ENCODE results near the gene AKAP13. TPM values are rescaled to one million over a fixed set of nuclear protein-coding genes. Genes with fewer than 3 reads are reported as not detected.

Gene AKAP13
- total and polyA plus RNA-seq, 2 donors = 84.2 to 206 TPM

GRCh38 chr15:85383470-85384148 is 3.2 kb downstream of the AKAP13 start:
- Histone ChIP-seq H3K36me3 (ENCODE audit: insufficient read depth) (no peaks in the 10 kb centered on the region), H3K4me1 (ENCODE audit: insufficient read depth) (no peaks in the 10 kb centered on the region), H3K27ac (ENCODE audit: low read depth) (no peak overlapping the region), H3K4me3 (ENCODE audit: low read depth, low read length) (no peak overlapping the region)
- DNase-seq (ENCODE audit: extremely low spot score) = no peak
- WGBS = 68% methylated on average over 2 of the region's 2 CpGs

DNA sequence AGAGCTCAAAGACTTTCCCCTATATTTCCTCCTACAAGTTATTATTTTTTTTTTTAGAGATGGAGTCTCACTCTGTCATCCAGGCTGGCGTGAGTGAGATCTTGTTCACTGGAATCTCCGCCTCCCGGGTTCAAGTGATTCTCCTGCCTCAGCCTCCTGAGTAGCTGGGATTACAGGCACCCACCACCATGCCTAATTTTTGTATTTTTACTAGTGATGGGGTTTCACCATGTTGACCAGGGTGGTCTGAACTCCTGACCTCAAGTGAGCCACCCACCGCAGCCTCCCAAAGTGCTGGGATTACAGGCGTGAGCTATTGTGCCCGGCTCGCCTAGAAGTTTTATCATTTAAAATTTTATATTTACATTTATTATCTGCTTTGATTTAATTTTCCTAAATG is 5.9 kb downstream of the AKAP13 start:
- H3K27ac ChIP-seq (ENCODE audit: low read depth) = no peak overlapping the region
- 83% methylated on average over 7 of the region's 7 CpGs for WGBS
- DNase-seq (ENCODE audit: extremely low spot score) = no peak
- peaks cover 2% of the 10 kb centered on the region for H3K4me1 ChIP-seq (ENCODE audit: insufficient read depth)
- H3K4me3 ChIP-seq (ENCODE audit: low read depth, low read length) = no peak overlapping the region
- H3K36me3 ChIP-seq (ENCODE audit: insufficient read depth) = no peaks in the 10 kb centered on the region

DNA sequence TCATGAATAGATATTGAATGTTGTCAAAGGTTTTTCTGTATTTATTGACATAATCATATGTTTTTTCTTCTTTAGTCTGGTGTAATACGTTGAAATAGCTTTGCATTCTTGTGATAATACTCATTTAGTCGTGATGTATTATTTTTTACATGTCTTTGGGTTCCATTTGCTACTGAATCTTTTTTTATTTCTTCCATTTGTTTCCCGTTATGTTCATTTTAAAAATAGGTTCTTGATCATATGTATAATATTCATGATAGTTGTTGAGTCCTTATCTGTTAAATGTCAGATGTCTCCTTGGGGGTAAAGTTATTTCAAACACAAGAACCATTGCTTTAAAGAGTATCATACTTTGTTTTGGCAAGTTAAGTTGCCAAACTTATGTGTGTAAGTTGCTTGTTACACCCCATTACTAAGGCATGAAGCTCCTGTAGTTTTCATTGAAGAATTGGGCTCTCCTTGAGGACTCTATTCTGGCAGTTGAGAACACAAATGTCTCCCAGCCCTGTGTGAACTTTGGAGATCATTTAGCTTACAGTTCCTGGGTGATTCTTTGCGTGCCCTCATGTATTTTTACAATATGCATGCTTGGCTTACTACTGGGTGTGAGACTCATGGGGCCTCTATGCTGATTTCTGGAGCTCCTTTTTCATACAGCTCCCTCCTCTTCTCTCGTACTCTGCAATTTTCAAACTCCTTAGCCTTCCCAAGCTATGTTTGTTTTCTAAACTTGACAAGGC is 8.3 kb downstream of the AKAP13 start:
- no peak overlapping the region for H3K27ac ChIP-seq (ENCODE audit: low read depth)
- DNase-seq (ENCODE audit: extremely low spot score) = no peak
- WGBS = 73% methylated on average over 5 of the region's 5 CpGs
- H3K4me3 ChIP-seq (ENCODE audit: low read depth, low read length) = no peak overlapping the region
- peaks cover 2% of the 10 kb centered on the region for H3K4me1 ChIP-seq (ENCODE audit: insufficient read depth)
- H3K36me3 ChIP-seq (ENCODE audit: insufficient read depth) = no peaks in the 10 kb centered on the region

DNA sequence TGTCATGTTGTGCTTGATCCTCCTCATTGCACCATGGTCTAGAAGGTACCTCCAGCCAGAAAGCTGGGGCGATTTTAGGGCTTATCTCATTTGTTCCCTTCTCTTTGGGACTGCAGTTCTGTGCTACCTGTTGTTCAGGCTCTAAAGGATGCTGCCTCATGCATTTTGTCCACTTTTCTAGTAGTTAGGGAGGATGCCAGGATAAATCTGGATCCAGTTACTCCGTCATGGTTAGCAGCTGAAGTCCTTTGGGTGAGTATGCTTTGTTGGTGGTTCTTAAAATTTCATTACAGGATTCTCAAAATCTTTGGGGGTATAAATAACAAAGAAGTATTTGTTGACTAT is 8.9 kb downstream of the AKAP13 start:
- peaks cover 2% of the 10 kb centered on the region for H3K4me1 ChIP-seq (ENCODE audit: insufficient read depth)
- H3K36me3 ChIP-seq (ENCODE audit: insufficient read depth) = no peaks in the 10 kb centered on the region
- WGBS = 78% methylated on average over 2 of the region's 2 CpGs
- no peak overlapping the region for H3K27ac ChIP-seq (ENCODE audit: low read depth)
- H3K4me3 ChIP-seq (ENCODE audit: low read depth, low read length) = no peak overlapping the region
- no peak for DNase-seq (ENCODE audit: extremely low spot score)

DNA sequence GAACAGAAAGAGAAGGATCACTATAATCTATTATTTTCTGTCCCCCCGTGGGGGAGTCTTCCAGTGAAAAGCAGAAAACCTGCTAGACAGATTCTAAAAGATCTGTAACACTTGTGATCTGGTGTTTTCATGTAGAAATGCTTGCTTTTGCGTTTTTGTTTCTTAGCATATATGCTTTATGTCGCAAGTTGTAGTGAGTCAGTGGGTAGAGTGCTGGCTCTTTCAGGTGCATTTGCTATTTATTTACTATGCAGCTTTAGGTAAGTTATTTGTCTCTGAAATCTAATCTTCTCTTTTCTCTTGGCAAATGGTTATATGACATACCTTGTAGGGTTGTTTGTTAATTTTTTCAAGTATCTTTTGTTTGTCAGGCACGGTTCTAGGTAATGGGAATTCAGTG is 9.4 kb downstream of the AKAP13 start:
- WGBS = 91% methylated on average over 4 of the region's 4 CpGs
- DNase-seq (ENCODE audit: extremely low spot score) = no peak
- Histone ChIP-seq H3K27ac (ENCODE audit: low read depth) (no peak overlapping the region), H3K36me3 (ENCODE audit: insufficient read depth) (no peaks in the 10 kb centered on the region), H3K4me1 (ENCODE audit: insufficient read depth) (peaks cover 3% of the 10 kb centered on the region), H3K4me3 (ENCODE audit: low read depth, low read length) (no peak overlapping the region)

DNA sequence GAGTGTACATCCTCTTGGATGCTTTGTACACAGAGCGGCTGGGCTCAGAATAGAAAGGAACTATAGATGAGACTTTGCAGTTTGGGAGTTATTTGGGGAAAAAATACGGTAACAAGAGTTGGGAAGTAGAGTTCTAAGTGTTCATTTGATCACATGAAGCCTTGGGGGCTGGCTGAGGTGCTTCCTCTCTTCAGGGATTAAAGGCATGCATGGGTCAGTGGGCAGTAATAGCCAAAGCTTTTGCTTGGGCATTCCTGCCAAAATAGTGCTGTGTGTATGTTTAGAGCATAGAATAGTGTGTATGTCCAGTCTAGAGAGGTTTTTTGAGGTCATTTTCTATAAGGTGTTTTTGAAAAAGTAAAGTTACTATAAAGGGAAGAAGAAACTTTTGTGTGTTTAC is 12.8 kb downstream of the AKAP13 start:
- DNase-seq (ENCODE audit: extremely low spot score) = no peak
- H3K36me3 ChIP-seq (ENCODE audit: insufficient read depth) = no peaks in the 10 kb centered on the region
- H3K27ac ChIP-seq (ENCODE audit: low read depth) = no peak overlapping the region
- H3K4me3 ChIP-seq (ENCODE audit: low read depth, low read length) = no peak overlapping the region
- H3K4me1 ChIP-seq (ENCODE audit: insufficient read depth) = peaks cover 3% of the 10 kb centered on the region
- 92% methylated on average over 2 of the region's 2 CpGs for WGBS

DNA sequence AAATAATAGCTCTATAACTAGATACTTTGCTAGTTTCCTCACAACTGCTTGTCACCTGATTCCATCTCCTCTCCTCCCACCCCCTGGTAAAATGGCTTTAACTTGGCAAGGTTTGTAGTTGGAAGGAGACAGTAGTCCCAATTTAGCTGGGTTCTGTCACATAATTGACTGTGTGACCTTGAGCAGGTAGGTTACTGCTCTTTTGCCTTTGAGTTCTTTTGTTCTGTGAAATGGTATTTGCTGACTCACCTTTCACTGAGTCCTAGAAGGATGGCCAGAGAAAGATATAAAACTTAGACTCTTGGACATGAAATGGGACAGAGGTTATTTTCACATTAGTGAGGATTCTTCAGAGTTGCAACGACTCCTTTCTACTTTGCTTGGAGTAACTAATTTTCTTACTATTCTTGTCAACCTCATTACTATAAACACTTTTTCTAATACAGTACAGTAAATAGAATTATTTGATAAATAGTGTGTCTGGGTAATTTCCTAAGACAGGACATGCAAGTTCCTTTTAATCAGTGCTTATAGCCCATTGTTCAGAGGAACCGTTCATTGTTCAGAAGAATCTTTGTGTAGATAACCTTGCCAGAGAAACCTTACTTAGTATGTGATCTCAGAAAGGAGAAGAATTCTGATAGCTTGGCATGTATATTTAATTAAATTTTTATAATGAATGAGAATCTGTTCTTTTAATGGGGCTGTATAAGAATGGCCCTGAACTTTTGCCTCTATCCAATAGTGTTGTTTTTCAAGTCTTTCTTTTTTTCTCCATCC is 14.3 kb downstream of the AKAP13 start:
- DNase-seq (ENCODE audit: extremely low spot score) = no peak
- H3K36me3 ChIP-seq (ENCODE audit: insufficient read depth) = no peaks in the 10 kb centered on the region
- H3K4me3 ChIP-seq (ENCODE audit: low read depth, low read length) = no peak overlapping the region
- H3K4me1 ChIP-seq (ENCODE audit: insufficient read depth) = peaks cover 1% of the 10 kb centered on the region
- H3K27ac ChIP-seq (ENCODE audit: low read depth) = no peak overlapping the region
- WGBS = 46% methylated on average over 2 of the region's 2 CpGs

GRCh38 chr15:85396554-85396953 is 16.2 kb downstream of the AKAP13 start:
- H3K36me3 ChIP-seq (ENCODE audit: insufficient read depth) = no peaks in the 10 kb centered on the region
- H3K4me1 ChIP-seq (ENCODE audit: insufficient read depth) = peaks cover 1% of the 10 kb centered on the region
- H3K27ac ChIP-seq (ENCODE audit: low read depth) = no peak overlapping the region
- H3K4me3 ChIP-seq (ENCODE audit: low read depth, low read length) = no peak overlapping the region
- 48% methylated on average over 3 of the region's 3 CpGs for WGBS
- DNase-seq (ENCODE audit: extremely low spot score) = no peak

DNA sequence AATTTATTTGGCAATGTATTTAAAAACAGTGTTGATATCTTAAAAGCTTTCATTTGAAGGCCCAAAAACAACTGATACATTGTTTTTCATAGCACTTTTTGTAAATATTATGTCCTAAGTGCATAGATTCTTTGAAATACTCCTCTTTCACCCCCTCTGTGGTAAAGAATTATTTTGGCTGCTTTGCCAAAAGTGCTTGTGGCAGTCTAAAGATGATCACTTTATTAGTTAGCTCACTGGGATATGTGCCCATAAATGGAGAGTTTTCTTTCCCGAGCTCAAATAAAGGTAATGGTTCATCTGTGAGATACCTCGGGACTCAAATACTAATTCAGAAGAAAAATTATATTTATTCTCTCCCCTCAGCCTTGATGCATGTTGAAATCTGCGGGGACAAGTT is 16.7 kb downstream of the AKAP13 start:
- Histone ChIP-seq H3K36me3 (ENCODE audit: insufficient read depth) (no peaks in the 10 kb centered on the region), H3K4me1 (ENCODE audit: insufficient read depth) (peaks cover 1% of the 10 kb centered on the region), H3K27ac (ENCODE audit: low read depth) (peak overlapping the region; percentile 10), H3K4me3 (ENCODE audit: low read depth, low read length) (no peak overlapping the region)
- 46% methylated on average over 3 of the region's 3 CpGs for WGBS
- no peak for DNase-seq (ENCODE audit: extremely low spot score)

DNA sequence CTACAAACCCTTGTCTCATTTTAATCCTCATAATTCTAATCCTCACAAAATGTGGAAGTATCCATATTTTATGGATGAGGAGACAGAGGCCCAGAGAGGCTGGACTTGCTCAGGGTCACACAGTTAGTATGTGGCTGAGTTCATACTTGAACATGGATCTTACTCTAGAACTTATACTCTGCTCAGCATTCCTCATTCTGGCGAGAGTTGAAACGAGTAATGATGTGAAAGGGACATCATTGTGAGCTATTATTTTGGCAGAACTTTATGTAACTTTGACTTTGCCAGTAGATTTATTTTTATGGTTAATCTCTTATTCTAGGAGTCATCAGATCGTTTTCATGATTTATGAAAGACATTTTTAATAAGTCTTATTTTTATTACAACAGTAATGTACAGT is 17.5 kb downstream of the AKAP13 start:
- 34% methylated on average over 3 of the region's 3 CpGs for WGBS
- Histone ChIP-seq H3K27ac (ENCODE audit: low read depth) (no peak overlapping the region), H3K36me3 (ENCODE audit: insufficient read depth) (no peaks in the 10 kb centered on the region), H3K4me3 (ENCODE audit: low read depth, low read length) (no peak overlapping the region), H3K4me1 (ENCODE audit: insufficient read depth) (peaks cover 1% of the 10 kb centered on the region)
- DNase-seq (ENCODE audit: extremely low spot score) = no peak

GRCh38 chr15:85398822-85399221 is 18.4 kb downstream of the AKAP13 start:
- H3K4me1 ChIP-seq (ENCODE audit: insufficient read depth) = peaks cover 1% of the 10 kb centered on the region
- no peak overlapping the region for H3K4me3 ChIP-seq (ENCODE audit: low read depth, low read length)
- DNase-seq (ENCODE audit: extremely low spot score) = no peak
- H3K27ac ChIP-seq (ENCODE audit: low read depth) = no peak overlapping the region
- 90% methylated on average over 2 of the region's 2 CpGs for WGBS
- no peaks in the 10 kb centered on the region for H3K36me3 ChIP-seq (ENCODE audit: insufficient read depth)

DNA sequence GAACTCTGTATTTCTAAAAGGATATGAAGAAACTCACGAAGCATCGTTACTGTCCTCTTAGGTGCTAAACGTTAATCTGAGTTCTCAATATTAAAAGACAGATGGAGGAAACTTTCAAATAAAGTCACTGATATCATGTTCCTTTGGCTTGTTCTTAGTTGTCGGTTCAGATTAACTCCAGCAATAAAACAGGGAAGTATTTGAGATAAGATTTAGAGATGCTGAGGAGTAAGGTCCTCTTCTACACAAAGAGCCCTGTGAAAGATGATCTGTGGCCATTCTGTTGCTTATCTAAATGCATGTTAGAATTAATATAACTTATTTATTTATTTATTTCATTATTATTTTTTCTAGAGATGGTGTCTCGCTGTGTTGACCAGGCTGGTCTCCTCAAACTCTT is 19.2 kb downstream of the AKAP13 start:
- DNase-seq (ENCODE audit: extremely low spot score) = no peak
- Histone ChIP-seq H3K27ac (ENCODE audit: low read depth) (no peak overlapping the region), H3K4me3 (ENCODE audit: low read depth, low read length) (no peak overlapping the region), H3K4me1 (ENCODE audit: insufficient read depth) (no peaks in the 10 kb centered on the region), H3K36me3 (ENCODE audit: insufficient read depth) (no peaks in the 10 kb centered on the region)
- 67% methylated on average over 5 of the region's 5 CpGs for WGBS

GRCh38 chr15:85400606-85401005 is 20.2 kb downstream of the AKAP13 start:
- WGBS = 97% methylated on average over 3 of the region's 3 CpGs
- H3K4me1 ChIP-seq (ENCODE audit: insufficient read depth) = no peaks in the 10 kb centered on the region
- DNase-seq (ENCODE audit: extremely low spot score) = no peak
- H3K4me3 ChIP-seq (ENCODE audit: low read depth, low read length) = no peak overlapping the region
- H3K27ac ChIP-seq (ENCODE audit: low read depth) = no peak overlapping the region
- no peaks in the 10 kb centered on the region for H3K36me3 ChIP-seq (ENCODE audit: insufficient read depth)

Data from urinary bladder (tissue), 4 donors.